Inflammatory macrophage treated with lipopolysaccharide for 4 hours (primary cell): ENCODE results near the gene JPH4.
"Not testable (repeated sequence)": the region's sequence is repeated elsewhere in the genome, so short reads cannot be mapped to it uniquely, and the experiment has no call there.

ENCODE experiments used
- DNase-seq: peaks from one replicate; pipeline ENCODE4 v3.0.0-alpha.2; 2020

The JPH4 gene

DNA sequence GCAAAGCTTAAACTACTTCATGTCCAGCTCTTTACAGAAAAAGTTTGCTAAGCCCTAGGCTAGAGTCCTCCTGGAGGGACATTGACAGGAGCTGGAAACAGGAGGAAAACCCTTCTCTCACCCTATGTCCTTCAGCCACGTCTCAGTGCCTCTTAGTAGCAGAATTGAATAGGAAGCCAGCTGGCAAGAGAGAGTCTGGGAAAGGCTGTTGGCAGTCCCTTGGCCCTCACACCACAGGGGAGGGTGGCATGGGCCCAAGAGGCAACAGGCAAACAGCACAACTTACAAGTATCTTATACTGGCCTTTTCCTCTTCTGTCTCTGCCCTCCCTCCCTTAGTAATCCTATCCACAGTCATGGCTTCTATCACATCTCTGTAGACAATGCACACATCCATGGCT lies 29.9 kb upstream of the JPH4 start:
- no peak for DNase-seq

DNA sequence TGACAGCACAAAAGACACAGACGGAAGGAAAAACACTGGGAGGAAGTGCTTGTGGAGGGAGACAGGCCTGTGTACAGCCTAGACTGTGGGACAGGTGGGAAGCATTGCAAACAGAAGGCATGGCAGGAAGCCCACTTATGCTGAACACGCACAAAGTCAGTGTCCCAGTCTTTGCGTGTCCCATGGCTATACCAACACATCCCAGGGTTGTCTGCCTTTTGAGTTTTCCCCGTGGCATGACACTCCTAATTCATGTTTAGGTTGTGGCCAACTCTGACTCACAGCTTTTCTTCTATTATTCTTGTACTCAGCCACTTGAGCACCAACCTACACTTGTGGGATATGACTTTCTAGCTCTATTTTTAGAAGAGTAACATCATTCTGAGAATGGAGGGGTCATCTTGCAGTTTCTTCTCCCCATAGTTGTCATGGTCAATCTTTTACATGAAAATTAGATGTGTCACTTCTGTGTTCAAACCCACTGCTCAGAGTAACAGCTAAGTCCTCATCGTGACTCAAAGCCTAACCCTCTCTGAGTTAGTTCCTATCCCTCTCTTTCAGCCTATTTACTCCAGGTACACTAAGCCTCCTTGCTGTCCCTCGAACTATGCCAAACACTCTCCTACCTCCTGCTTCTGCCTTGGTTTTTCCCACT lies 27.5 kb upstream of the JPH4 start:
- DNase-seq = no peak

DNA sequence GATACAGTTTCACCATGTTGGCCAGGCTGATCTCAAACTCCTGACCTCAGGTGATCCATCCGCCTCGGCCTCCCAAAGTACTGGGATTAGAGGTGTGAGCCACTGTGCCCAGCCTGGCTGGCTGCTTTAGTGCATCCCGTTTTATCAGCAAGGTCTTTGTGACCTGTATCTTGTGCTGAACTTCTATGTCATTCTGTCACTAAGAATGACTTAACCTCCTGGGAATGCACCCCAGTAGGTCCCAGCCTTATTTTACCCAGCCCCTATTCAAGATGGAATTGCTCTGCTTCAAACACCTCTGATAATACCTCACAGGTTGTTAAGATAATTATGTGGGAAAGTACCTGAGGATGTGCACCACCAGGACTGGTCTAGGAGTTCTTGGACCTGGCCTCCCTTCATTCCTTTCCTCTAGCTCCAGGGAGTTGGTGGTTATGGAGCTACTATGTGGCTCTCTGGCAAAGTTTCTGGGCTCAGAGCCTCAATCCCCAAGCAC lies 26.1 kb upstream of the JPH4 start:
- DNase-seq = no peak

DNA sequence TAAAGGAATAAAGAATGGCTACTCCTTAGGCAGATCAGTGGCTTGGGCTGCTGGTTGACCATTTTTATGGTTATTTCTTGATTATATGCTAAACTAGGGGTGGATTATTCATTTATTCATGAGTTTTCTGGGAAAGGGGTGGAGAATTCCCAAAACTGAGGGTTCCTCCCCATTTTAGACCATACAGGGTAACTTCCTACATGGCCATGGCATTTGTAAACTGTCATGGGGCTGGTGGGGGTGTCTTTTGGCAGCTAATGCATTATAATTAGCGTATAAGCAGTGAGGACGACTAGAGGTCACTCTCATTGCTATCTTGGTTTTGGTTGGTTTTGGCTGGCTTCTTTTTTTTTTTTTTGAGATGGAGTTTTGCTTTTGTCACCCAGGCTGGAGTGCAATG lies 25.6 kb upstream of the JPH4 start:
- DNase-seq = no peak

DNA sequence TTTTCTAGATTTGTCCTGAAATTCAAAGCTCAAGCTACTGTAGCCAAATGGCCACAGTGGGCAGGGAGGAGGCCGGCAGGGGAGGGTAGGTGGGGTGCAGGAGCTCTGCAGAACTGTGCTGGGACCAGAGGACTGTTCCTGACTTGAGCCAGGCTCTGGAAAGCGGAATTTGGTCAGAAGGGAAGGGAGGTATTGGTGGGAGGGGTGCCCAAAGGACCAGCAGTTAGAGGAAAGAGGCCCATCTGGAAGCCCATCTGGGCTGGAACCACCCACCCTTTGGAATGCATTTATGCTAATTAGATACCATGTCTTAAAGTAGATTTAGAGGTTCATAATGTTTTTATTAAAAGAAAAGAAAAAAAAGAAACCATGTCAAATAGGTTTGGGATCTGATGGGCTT lies 24.5 kb upstream of the JPH4 start:
- no peak for DNase-seq

DNA sequence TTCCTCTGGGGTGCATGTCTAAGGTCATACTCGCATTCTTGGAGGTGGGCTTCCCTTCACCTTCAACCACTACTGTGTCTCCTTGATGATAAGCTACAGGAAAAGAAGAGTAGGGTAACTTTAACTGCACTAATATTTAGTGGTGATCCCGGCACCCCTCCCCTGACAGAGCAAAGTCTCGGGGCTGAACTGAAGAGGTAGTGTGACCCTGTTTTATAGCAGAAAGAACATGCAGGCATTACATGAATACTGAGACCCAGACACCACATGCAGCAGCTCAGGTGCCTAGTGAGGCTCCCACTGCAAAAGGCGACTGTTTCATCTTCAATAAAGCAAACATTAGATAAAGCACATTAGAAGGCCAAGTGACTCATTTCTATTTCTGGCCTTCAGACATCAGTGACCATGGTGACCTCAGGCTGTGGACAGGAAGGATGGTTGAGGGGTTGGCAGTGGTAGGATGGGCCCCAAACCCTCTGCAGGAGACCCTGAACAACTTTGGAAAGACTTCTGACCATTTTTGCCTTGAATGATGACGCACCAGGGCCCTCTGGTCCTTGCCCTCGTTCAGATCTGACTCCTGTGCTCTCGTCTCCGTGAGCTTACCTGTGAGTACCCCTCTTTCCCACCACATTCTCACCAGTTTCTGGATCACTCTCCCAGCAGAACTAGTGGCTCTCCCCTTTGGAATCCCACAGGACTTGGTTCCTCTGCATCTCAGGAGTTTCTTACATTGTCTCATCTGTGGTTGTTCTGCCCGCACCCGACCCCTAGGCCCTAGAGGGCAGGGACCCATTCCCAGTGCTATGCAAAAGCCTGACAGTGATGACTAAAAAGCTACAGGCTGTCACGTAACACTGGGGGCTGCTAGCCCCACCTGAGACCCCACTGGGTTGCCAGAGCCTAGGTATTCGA lies 23.8 kb upstream of the JPH4 start:
- DNase-seq = no peak

DNA sequence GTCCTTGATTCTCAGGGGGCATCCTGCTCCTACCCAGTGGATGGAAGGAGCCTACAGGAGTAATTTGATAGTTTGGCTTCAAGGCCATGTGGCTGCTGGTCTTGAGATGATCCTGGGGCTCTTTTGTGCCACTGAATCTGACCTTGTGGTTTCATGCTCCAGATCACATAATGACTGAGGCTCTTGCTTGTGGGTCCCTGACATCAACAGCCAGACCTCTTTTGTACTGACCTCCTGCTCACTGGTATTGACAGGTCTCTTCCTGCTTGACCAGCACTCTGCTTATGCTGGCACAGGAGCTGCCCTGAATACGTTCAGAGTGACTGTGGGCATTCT lies 23.2 kb upstream of the JPH4 start:
- no peak for DNase-seq

DNA sequence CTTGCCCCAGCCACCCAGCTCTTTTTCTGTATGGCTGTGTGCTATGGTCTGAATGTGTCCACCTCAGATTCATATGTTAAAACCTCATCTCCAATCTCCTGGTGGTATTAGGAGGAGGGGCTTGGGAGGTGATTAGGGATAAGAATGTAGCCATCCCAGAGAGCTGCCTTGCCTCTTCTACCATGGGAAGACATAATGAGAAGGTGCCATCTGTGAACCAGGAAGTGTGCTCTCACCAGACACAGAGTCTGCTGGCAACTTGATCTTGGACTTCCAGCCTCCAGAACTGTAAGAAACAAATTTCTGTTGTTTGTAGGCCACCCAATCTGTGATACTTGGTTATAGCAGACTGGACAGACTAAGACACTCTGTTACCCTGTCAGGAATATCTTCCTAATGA lies 22.8 kb upstream of the JPH4 start:
- no peak for DNase-seq

DNA sequence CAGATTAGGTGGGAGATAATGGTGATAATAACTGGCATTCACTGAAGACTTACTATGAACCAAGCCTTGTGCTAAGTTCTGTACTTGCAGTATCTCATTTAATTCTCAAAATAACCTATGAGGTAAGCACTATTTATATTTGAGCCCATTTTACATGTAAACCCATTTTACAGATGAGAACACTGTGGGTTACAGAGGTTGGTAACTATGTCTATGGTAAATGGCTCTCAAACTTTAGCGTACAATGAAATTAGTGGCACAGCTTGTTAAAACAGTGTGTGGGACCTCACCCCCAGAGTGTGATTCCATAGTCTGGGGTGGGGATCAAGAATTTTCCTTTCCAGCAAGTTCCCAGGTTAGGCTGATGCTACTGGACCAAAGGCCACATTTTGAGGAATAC lies 22.2 kb upstream of the JPH4 start:
- no peak for DNase-seq

DNA sequence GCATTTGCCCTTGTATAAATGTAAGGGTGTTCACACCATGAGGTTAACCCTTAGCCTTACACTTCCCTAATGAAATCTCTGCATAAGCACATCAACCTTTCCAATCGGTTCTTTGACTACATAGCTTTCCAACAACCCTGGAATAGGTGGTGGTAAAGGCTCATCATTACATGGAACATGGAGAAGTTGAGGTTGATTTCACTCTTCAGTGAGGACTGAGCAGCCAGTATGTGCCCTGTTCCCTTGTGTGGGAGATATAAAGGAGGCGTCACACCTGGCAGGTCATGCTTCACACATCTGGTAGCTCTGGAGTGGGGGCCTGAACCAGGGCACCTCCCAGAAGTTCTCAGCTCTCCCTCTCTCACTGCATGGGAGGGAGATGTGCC lies 21.7 kb upstream of the JPH4 start:
- DNase-seq = no peak

DNA sequence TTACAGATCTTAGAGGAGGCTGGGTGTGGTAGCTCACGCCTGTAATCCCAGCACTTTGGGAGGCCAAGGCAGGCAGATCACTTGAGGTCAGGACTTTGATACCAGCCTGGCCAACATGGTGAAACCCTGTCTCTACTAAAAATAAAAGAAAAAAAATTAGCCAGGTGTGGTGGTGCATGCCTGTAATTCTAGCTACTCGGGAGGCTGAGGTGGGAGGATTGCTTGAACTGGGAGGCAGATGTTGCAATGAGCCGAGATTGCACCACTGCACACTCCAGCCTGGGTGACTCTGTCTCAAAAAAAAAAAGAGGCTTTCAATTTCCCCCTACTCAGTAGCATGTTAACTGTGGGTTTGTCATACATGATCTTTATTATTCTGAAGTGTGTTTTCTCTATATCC lies 15.6 kb upstream of the JPH4 start:
- DNase-seq = not testable (repeated sequence)

DNA sequence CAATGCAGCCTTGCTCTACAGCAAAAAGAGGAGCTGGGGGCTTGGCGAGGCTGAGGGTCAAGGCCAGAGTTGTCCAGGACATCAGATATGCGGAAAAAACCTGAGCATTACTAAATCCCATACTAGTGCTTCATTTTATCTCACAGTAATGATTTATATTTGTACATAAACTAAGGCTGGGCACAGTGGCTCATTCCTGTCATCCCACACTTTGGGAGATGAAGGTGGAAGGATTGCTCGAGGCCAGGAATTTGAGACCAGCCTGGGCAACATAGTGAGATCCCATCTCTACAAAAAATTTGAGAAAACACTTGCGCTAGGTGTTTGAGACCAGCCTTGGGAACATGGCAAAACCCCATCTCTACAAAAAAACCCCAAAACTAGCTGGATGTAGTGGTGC lies 11.6 kb upstream of the JPH4 start:
- DNase-seq = no peak

DNA sequence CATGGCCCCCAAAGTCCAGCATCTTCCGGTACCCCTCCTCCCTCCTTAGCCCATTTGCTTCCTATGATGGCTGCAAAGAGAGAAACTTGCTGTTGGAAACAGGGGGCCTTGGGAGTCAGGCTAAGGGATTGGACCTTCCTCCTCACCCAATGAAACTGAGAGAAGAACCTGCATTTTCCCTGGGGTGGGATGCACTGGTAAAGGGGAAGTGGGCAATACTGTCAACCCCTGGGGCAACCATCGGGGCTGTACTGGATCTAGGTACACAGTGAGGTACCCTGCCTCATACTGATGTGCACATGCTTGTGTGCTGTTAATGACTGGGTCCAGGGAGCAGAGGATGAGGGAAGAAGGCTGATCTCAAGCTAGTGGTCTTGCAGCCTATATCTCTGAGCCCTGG lies 11.0 kb upstream of the JPH4 start:
- DNase-seq = no peak

DNA sequence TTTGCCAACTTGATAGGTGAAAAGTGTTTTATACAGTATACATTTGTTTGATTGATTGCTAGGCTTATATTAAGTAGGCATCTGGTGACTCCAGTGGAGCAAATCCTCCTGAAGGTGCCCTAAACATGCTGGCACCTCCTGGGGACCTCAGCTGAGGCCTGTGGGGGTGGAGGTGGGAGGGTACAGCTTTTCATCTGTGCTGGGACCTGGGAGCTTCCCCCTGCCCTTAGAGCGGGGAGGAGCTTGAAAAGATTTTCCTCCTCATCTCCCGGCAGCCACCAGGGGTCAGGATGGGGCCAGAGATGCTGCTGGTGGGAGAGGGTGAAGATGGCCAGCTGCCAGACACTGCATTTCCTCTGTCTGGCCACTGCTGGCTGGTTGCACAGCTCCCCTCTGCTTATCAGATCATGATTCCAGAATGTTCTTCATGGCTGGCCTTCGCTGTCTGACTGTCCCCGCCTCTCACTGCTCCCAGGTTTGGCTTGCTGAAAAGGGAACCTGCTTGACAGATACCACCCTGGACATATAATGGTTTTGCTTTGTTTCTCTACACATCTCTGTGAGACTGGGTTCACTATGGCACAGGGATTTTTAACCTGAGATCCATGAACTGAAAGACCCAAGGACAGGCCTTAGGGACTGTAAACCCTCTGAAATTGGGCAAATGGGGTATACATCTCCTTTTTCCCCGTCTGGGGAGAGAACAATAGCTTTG lies 10.5 kb upstream of the JPH4 start:
- DNase-seq = peak; percentile 76

DNA sequence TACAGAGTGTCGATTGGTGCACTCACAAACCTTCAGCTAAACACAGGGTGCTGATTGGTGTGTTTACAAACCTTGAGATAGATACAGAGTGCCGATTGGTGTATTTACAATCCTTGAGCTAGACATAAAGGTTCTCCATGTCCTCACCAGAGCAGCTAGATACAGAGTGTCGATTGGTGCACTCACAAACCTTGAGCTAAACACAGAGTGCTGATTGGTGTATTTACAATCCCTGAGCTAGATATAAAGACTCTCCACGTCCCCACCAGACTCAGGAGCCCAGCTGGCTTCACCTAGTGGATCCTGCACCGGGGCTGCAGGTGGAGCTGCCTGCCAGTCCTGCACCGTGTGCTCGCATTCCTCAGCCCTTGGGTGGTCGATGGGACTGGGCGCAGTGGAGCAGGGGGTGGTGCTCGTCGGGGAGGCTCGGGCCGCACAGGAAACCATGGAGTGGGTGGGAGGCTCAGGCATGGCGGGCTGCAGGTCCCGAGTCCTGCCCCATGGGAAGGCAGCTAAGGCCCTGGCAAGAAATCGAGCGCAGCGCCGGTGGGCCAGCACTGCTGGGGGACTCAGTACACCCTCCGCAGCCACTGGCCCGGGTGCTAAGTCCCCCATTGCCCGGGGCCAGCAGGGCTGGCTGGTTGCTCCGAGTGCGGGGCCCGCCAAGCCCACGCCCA lies 6.1 kb upstream of the JPH4 start:
- DNase-seq = not testable (repeated sequence)

DNA sequence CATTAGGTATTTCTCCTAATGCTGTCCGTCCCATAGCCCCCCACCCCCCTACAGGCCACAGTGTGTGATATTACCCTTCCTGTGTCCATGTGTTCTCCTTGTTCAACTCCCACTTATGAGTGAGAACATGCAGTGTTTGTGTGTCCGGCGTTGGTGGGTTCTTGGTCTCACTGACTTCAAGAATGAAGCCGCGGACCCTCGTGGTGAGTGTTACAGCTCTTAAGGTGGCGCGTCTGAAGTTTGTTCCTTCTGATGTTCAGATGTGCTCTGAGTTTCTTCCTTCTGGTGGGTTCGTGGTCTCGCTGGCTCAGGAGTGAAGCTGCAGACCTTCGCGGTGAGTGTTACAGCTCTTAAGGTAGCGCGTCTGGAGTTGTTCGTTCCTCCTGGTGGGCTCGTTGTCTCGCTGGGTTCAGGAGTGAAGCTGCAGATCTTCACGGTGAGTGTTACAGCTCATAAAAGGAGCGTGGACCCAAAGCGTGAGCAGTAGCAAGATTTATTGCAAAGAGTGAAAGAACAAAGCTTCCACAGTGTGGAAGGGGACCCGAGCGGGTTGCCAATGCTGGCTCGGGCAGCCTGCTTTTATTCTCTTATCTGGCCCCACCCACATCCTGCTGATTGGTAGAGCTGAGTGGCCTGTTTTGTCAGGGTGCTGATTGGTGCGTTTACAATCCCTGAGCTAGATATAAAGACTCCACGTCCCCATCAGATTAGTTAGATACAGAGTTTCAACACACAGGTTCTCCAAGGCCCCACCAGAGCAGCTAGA lies 5.4 kb upstream of the JPH4 start:
- DNase-seq = not testable (repeated sequence)

DNA sequence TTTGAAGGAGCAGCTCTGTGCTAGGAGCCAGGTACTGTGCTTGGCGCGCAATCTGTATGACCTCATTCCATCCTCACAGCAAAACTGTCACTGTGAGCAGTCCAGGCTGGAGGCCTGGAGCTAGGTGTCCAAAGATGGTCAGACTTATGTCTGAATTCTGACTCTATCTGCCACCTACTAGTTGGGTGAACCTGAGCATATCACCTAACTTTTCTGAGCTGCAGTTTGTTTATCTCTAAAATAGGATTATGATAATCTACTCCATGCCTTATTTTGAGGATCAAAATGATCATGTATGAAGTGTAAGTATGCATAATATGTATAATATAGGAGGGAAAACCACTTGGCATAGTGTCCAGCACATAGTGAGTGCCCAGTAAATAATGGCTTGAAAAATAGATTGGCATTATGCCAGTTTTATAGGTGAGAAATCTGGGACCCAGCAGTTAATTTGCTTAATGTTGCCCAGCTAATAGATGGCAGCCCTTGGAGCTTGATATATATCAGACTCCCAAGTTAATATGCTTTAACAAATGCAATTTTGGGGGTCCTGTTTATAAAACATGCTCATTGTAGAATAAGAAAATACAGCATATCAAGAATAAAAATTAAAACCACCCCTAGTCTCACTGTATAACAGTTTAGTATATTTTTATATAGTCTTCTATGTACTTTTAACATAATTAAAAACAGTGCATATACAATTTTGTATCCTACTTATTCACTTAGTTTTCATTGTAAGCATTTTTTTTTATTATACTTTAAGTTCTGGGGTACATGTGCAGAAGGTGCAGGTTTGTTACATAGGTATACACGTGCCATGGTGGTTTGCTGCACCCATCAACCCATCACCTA lies 4.5 kb upstream of the JPH4 start:
- DNase-seq = no peak

DNA sequence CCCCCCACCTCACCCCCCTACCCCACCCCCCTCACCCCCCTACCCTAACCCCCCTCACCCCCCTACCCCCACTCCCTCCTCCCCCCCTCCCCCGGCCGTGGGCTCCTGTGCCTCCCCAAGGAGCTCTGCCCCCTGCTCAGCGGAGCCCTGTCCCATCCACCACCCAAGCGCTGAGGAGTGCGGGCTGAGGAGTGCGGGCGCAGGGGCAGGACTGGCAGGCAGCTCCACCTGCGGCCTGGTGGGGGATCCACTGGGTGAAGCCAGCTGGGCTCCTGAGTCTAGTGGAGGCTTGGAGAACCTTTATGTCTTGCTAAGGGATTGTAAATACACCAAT lies 2.3 kb upstream of the JPH4 start:
- no peak for DNase-seq

DNA sequence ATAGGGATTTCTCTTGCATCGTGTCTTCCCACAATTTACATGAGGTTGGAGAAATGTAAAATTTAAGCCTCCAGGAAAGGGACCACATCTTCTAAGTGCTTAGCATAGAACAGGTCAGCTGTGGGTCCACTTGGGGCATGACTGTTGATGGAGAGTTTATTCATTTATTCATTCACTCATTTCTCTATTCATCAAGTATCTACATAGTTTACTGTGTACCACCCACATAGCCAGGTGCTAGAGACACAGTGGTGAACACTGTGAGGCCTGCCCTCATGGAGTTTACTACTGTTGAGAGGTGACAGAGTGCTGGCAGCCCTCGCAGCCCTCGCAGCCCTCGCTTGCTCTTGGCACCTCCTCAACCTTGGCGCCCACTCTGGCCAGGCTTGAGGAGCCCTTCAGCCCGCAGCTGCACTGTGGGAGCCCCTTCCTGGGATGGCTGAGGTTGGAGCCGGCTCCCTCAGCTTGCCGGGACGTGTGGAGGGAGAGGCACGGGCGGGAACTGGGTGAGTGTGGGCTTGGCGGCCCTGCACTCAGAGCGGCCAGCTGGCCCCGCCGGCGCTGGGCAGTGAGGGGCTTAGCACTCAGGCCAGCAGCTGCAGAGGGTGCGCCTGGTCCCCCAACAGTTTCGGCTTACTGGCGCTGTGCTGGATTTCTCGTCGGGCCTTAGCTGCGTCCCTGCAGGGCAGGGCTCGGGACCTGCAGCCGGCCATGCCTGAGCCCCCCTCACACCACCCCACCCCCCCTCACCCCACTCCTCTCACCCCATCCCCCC lies 1.7 kb upstream of the JPH4 start:
- no peak for DNase-seq

DNA sequence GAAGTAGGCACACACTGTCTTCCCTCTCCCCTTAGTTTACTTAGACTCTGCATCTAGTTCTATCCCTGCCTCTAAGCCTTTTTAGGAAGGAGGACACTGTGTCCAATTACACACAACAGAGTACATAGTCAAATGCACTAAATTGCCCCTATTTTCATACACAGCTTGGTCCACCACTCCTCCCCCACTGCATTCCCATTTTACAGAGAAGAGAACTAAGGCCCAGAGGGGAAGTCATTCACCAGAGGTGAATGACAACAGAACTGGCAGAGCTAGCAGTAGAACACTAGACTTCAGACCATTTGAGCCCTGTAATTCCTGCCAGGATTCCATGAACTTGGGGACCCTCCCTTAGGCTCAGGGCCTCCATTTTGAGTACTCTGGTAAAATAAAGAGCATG lies 1.1 kb upstream of the JPH4 start:
- DNase-seq = no peak

DNA sequence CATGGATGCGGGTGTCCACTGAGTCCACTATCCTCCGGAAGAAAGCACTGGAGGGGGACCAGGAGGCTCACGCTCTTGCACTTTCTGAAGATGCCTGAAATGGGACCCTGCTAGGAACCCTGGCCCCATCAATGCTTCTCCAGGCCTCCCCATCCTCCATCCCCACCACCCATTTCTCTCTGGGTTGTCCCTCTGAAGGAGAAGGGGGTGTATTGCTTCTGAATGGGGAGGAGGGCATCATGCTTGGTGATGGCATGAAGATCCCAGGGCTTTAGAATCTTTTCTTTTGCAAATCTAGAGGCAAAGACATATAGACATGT lies 681 bp upstream of the JPH4 start:
- no peak for DNase-seq
